Neural cell (in vitro differentiated cells): Measurements from ENCODE around the gene KRT86. TPM values are rescaled to one million over a fixed set of nuclear protein-coding genes. Genes with fewer than 3 reads are reported as not detected.

ENCODE experiments used
- H2AFZ ChIP-seq: fragments of 200-600, 300-800 bp; sonication (generic), shearing (Covaris generic); 2 replicates; pipeline ENCODE4 v1.6.0; 2014; ENCODE audit warnings: low read depth, mild to moderate bottlenecking, antibody characterized with exemption, low read length, moderate library complexity
- H3F3A ChIP-seq: fragments of 200-600 bp; shearing (Covaris generic); 2 replicates; pipeline ENCODE4 v1.6.1; 2016; ENCODE audit warnings: mild to moderate bottlenecking, moderate library complexity, mixed read lengths, antibody characterized with exemption, low read length; ENCODE audit not compliant: insufficient read depth, poor library complexity, severe bottlenecking
- H3K27ac ChIP-seq: fragments of 200-600, 300-800 bp; sonication (generic), shearing (Covaris generic); 2 replicates; pipeline ENCODE4 v1.5.1; 2014; ENCODE audit warnings: mild to moderate bottlenecking, low read length, moderate library complexity
- H3K27me3 ChIP-seq: fragments of 300-800, 200-600 bp; sonication (generic), shearing (Covaris generic); 2 replicates; pipeline ENCODE4 v1.6.0; 2014; ENCODE audit warnings: mild to moderate bottlenecking, low read depth, low read length, moderate library complexity; ENCODE audit not compliant: insufficient read depth
- H3K36me3 ChIP-seq: fragments of 300-800, 200-600 bp; sonication (generic), shearing (Covaris generic); 2 replicates; pipeline ENCODE4 v1.5.1; 2014; ENCODE audit warnings: mild to moderate bottlenecking, antibody characterized with exemption, low read length, moderate library complexity; ENCODE audit not compliant: insufficient read depth
- H3K4me2 ChIP-seq: fragments of 300-800, 200-600 bp; sonication (generic), shearing (Covaris generic); 2 replicates; pipeline ENCODE4 v1.6.0; 2014; ENCODE audit warnings: mild to moderate bottlenecking, low read length
- H3K4me3 ChIP-seq: fragments of 300-800, 200-600 bp; sonication (generic), shearing (Covaris generic); 2 replicates; pipeline ENCODE4 v1.5.1; 2014; ENCODE audit warnings: mild to moderate bottlenecking, low read length, moderate library complexity
- H3K79me2 ChIP-seq: fragments of 200-600 bp; shearing (Covaris generic); replicated peaks from 2 replicates; pipeline ENCODE4 v1.6.0; 2014; ENCODE audit warnings: mild to moderate bottlenecking, low read length, moderate library complexity; ENCODE audit not compliant: insufficient read depth
- H3K9ac ChIP-seq: fragments of 300-800, 200-600 bp; sonication (generic), shearing (Covaris generic); 2 replicates; pipeline ENCODE4 v1.6.1; 2016; ENCODE audit warnings: mild to moderate bottlenecking, low read length, mixed read lengths
- H3K9me2 ChIP-seq: fragments of 200-600 bp; shearing (Covaris generic); 2 replicates; pipeline ENCODE4 v1.6.1; 2016; ENCODE audit warnings: mild to moderate bottlenecking, low read length, mixed read lengths; ENCODE audit not compliant: insufficient read depth
- H3K9me3 ChIP-seq: fragments of 200-600, 300-800 bp; sonication (generic), shearing (Covaris generic); 2 replicates; pipeline ENCODE4 v1.6.1; 2016; ENCODE audit warnings: mild to moderate bottlenecking, mixed run types, low read length, moderate library complexity, mixed read lengths
- H4K20me1 ChIP-seq: fragments of 200-600 bp; shearing (Covaris generic); 2 replicates; pipeline ENCODE4 v1.6.1; 2016; ENCODE audit warnings: mild to moderate bottlenecking, mixed run types; ENCODE audit not compliant: insufficient read depth
- CTCF ChIP-seq: fragments of 450-650 bp; IDR thresholded peaks from 2 replicates; pipeline ENCODE4 v1.5.1; 2014; ENCODE audit warnings: antibody characterized with exemption, mild to moderate bottlenecking, moderate library complexity; ENCODE audit not compliant: poor library complexity, severe bottlenecking
- EP300 ChIP-seq: fragments of 450-650 bp; conservative IDR thresholded peaks from 2 replicates; pipeline ENCODE4 v1.6.1; 2014; ENCODE audit warnings: antibody characterized with exemption, mild to moderate bottlenecking, moderate library complexity; ENCODE audit not compliant: poor library complexity, severe bottlenecking
- EZH2 ChIP-seq: fragments of 200-600, 300-800 bp; shearing (Covaris generic), sonication (generic); IDR thresholded peaks from 2 replicates; pipeline ENCODE4 v1.6.1; 2014; ENCODE audit warnings: antibody characterized with exemption, low read length, borderline replicate concordance, mild to moderate bottlenecking; ENCODE audit not compliant: insufficient read depth, poor library complexity, severe bottlenecking
- MXI1 ChIP-seq: fragments of 450-650 bp; conservative IDR thresholded peaks from 2 replicates; pipeline ENCODE4 v1.6.1; 2014; ENCODE audit warnings: antibody characterized with exemption, mild to moderate bottlenecking; ENCODE audit not compliant: poor library complexity, severe bottlenecking
- POLR2AphosphoS5 ChIP-seq: IDR thresholded peaks from 2 replicates; pipeline ENCODE4 v1.6.1; 2012
- RAD21 ChIP-seq: fragments of 450-650 bp; conservative IDR thresholded peaks from 2 replicates; pipeline ENCODE4 v1.6.1; 2014; ENCODE audit warnings: antibody characterized with exemption, mild to moderate bottlenecking, moderate library complexity
- REST ChIP-seq: IDR thresholded peaks from 2 replicates; pipeline ENCODE4 v1.6.1; 2012; ENCODE audit warnings: borderline replicate concordance
- SMC3 ChIP-seq: fragments of 450-650 bp; conservative IDR thresholded peaks from 2 replicates; pipeline ENCODE4 v1.6.1; 2014; ENCODE audit warnings: antibody characterized with exemption, mild to moderate bottlenecking, moderate library complexity; ENCODE audit not compliant: poor library complexity
- TAF1 ChIP-seq: IDR thresholded peaks from 2 replicates; pipeline ENCODE4 v1.6.1; 2012; ENCODE audit warnings: low read depth
- polyA plus RNA-seq: library from polyadenylated mRNA; depleted of rRNA; stranded (reverse); fragments of >200 nt; gene quantifications from 2 replicates; pipeline ENCODE4 v1.2.3, GENCODE V29; 2014

KRT86 gene
- polyA plus RNA-seq, 1 donor from 2014 or later, result not detected

- H3F3A ChIP-seq, result no peaks in the 10 kb centered on the region
- H3K36me3 ChIP-seq, result no peaks in the 10 kb centered on the region
- H3K79me2 ChIP-seq, result no peaks in the 10 kb centered on the region
- no peak overlapping the region for H3K4me3 ChIP-seq
- no peak overlapping the region for H3K4me2 ChIP-seq
- H3K27me3 ChIP-seq, result peaks cover 40% of the 10 kb centered on the region
- H2AFZ ChIP-seq, result no peak overlapping the region
- H3K9ac ChIP-seq, result no peak overlapping the region
- no peaks in the 10 kb centered on the region for H3K9me2 ChIP-seq
- no peaks in the 10 kb centered on the region for H4K20me1 ChIP-seq
- no peak for TF ChIP-seq EZH2
- TF ChIP-seq SMC3, result no peak
- TF ChIP-seq RAD21, result no peak
- no peak for TF ChIP-seq POLR2AphosphoS5
- TF ChIP-seq REST, result no peak
- TF ChIP-seq TAF1, result no peak
- no peak for TF ChIP-seq MXI1
- TF ChIP-seq CTCF, result no peak
- no peak for TF ChIP-seq EP300
- no peak overlapping the region for H3K27ac ChIP-seq
- H3K9me3 ChIP-seq, result no peaks in the 10 kb centered on the region
These were observed 40.1 kb upstream of the KRT86 start for GRCh38 chr12:52234223-52234810.

- Histone ChIP-seq H3F3A (no peaks in the 10 kb centered on the region), H3K4me2 (no peak overlapping the region)
These were observed 39.3 kb upstream of the KRT86 start for GRCh38 chr12:52235001-52235764.

More at GRCh38 chr12:52235001-52235764, 39.3 kb upstream of the KRT86 start:
- no peaks in the 10 kb centered on the region for H3K36me3 ChIP-seq
- peaks cover 40% of the 10 kb centered on the region for H3K27me3 ChIP-seq
- TF ChIP-seq EP300, result no peak
- no peak for TF ChIP-seq RAD21
- no peak for TF ChIP-seq POLR2AphosphoS5
- no peak for TF ChIP-seq TAF1
- no peak for TF ChIP-seq CTCF
- no peak for TF ChIP-seq EZH2
- TF ChIP-seq MXI1, result no peak
- no peak for TF ChIP-seq REST
- TF ChIP-seq SMC3, result no peak
- no peak overlapping the region for H3K4me3 ChIP-seq
- H3K27ac ChIP-seq, result no peak overlapping the region
- H3K79me2 ChIP-seq, result no peaks in the 10 kb centered on the region
- H3K9me2 ChIP-seq, result no peaks in the 10 kb centered on the region
- H2AFZ ChIP-seq, result no peak overlapping the region
- H4K20me1 ChIP-seq, result no peaks in the 10 kb centered on the region
- H3K9me3 ChIP-seq, result no peaks in the 10 kb centered on the region
- no peak overlapping the region for H3K9ac ChIP-seq
